ENCODE results near the gene PAIP2B.
A peak's percentile ranks its signal among the peaks of the same experiment; 100 is the strongest.
"Not testable (repeated sequence)": the region's sequence is repeated elsewhere in the genome, so short reads cannot be mapped to it uniquely, and the experiment has no call there.

PAIP2B gene, protein sequence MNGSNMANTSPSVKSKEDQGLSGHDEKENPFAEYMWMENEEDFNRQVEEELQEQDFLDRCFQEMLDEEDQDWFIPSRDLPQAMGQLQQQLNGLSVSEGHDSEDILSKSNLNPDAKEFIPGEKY

DNA sequence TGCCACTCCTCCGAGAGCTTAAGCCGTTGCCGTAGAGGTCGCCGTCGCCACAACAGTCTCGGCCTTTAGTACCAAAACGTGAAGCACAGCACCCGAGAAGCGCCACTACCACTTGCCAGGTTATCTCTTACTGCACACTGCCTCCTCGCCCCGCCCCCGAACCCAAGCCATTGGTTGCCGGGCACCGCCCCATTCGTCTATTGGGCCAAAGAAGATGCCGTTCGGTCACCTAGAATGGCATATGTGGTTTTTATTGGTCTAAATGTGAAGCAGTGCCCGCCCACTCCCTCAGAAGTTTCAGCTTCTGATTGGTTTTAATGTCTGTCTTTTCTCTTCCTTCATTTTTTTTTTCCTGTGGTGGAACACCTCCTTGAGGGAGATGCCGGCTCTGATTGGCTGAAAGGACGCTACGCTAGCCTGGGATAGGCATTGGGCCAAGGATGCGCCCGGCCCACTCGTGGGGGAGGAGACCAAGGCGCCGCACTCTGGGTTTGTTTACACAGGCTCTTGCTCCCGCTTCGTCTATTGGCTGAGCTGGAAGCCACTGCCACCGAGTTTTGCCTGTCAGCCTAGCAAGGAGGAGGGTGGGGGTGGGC, at the start of gene PAIP2B:
Gene PAIP2B (minus strand): TSS at position 139 of the 596 bp plus-strand sequence. CDS start 24,514 bp downstream, outside the sequence.
- DNase-seq (ENCODE audit: low spot score): peak; percentile 95

- DNase-seq (ENCODE audit: low spot score): no peak
Measured at GRCh38 chr2:71275939-71276310, 49.0 kb upstream of the PAIP2B start.

DNA sequence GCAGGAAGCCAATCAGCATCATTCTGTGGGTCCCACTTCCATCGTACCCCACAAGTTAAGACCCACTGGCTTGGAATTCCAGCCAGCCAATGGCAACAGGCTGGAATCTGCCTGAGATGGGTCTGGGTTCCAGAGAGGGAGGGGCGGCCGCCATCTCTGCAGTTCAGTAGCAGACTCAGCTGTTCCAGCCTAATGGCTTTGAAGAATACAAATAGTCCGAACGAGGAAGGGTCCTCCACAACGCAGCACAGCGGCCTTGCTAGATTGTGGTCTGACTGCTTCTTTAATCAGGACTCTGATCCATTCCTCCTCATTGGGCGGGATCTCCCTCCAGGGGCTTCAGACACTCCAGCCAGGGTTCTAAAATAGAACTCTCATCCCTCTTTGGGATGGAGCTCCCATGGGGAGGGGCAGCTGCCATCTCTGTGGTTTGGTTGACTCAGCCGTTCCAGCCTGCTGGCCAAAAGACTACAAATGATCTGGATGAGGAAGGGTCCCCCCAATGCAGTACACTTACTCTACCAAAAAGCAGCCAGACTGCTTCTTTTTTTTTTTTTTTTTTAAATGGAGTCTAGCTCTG, 42.7 kb upstream of the PAIP2B start:
- no peak for DNase-seq (ENCODE audit: low spot score)

GRCh38 chr2:71263386-71263785, 36.5 kb upstream of the PAIP2B start:
- DNase-seq (ENCODE audit: low spot score): no peak

GRCh38 chr2:71261534-71261933, 34.6 kb upstream of the PAIP2B start:
- DNase-seq (ENCODE audit: low spot score): no peak

GRCh38 chr2:71256421-71256820, 29.5 kb upstream of the PAIP2B start:
- peak; percentile 92 for DNase-seq (ENCODE audit: low spot score)

- no peak for DNase-seq (ENCODE audit: low spot score)
Measured at GRCh38 chr2:71254776-71255175, 27.9 kb upstream of the PAIP2B start.

- DNase-seq (ENCODE audit: low spot score): no peak
Measured at GRCh38 chr2:71254078-71254477, 27.2 kb upstream of the PAIP2B start.

DNA sequence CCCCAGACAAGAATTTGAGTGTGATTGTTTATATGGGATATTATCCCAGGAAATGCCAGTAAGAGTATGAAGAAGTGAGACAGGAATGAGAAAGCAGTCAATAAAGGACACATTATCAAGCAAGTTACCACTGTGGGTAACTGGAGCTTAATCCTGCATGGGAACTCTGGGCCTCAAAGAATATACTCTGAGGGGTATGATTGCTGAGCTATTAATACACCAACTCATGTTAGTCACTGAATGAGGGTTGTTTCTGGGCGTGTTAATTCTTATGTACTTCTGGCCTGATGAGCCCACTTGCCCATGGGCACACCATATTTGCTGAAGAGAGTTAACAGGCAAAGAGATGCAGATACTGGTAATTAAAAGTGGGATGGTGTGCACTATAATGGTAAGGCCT, 26.6 kb upstream of the PAIP2B start:
- DNase-seq (ENCODE audit: low spot score): no peak

DNA sequence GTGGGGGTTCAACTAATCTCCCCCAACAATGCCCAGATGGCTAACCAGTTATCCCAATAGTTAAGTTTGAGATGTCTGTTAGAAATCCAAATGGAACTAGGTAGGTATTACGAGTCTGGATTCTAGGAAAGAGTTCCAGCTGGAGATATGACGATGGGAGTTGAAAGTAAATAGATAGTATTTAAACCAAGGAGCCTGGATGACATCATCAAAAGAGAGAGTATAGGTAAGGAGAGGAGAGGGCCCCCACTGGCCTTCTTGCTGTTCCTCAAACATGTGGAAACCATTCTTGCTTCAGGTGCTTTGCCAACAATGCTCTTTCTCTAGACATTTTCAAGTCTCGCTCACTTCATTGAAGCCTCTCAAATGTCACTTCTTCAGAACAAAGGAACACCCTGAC, 26.0 kb upstream of the PAIP2B start:
- DNase-seq (ENCODE audit: low spot score): no peak

- DNase-seq (ENCODE audit: low spot score): no peak
Measured at GRCh38 chr2:71250935-71251334, 24.0 kb upstream of the PAIP2B start.

- DNase-seq (ENCODE audit: low spot score): no peak
Measured at GRCh38 chr2:71244302-71244660, 17.4 kb upstream of the PAIP2B start.

DNA sequence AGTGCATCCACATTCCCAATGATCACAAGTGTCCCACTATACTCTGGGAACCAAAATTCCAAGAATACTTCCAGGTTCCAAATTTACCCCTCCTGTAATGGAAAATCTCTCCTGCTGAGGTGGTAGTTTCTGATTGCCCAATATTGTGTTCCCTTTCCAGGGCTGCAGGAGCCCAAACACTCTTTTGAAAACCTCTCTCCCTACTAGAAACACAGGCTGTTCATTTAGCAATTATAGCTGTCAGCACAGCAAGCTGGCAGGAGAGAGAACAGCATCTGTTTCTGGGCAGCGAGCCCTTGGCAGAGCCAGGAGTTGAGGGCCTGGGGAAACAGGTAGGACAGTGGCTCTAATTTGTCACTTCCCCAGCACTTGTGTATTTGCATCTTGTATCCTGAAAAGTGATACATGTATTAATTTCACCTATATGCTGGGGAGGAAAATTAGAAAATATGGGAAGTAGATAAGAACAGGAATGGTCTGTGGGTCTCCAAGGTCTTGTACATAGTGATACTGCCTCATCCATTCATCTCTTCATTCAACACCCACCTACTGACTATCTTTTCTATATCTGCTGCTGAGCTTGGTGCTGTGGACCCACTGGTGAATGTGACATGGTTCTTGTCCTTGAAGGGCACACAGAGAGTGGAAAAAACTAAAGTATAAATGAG, 16.9 kb upstream of the PAIP2B start:
- no peak for DNase-seq (ENCODE audit: low spot score)

DNA sequence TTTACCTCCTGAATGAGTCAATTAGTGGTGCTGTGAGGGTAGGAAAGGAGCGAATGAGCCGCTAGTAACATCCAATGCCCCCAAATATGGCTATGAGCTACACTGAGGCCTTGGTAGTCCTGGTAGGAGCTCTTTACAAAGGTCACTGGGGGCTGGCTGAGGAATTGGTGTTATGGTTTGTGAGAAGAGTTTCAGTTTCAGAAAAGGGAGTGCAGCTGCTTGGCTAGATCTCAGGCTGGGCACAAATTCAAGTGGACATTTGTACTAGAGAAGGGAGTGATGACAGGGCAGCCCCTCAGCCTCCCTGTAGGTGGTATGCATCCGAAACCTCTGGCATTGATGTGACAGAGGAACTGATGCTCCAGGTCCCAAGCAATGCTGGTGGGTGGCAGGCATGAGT, 13.9 kb upstream of the PAIP2B start:
- no peak for DNase-seq (ENCODE audit: low spot score)

- DNase-seq (ENCODE audit: low spot score): no peak
Measured at GRCh38 chr2:71238089-71238488, 11.2 kb upstream of the PAIP2B start.

GRCh38 chr2:71235930-71236587, 9.2 kb upstream of the PAIP2B start:
- DNase-seq (ENCODE audit: low spot score): no peak

DNA sequence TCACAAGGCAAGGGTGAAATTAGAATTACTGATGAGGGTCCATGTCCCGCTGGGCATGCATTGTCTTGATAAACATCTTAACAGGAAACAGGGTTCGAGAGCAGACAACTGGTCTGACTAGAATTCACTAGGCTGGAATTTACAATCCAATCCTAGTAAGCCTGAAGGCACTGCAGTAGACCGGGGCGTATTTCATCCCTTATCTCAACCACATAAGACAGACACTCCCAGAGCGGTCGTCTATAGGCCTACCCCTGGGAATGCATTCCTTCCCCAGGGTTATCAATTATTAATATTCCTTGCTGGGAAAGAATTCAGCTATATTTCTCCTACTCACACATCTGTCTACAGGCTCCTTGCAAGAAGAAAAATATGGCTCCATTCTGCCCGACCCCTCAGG, 6.2 kb upstream of the PAIP2B start:
- DNase-seq (ENCODE audit: low spot score): not testable (repeated sequence)

GRCh38 chr2:71226096-71226964, 573 bp downstream of the PAIP2B start:
- no peak for DNase-seq (ENCODE audit: low spot score)

- DNase-seq (ENCODE audit: low spot score): no peak
Measured at GRCh38 chr2:71224935-71225334, 2.0 kb downstream of the PAIP2B start.

GRCh38 chr2:71224457-71224856, 2.4 kb downstream of the PAIP2B start:
- DNase-seq (ENCODE audit: low spot score): no peak

DNA sequence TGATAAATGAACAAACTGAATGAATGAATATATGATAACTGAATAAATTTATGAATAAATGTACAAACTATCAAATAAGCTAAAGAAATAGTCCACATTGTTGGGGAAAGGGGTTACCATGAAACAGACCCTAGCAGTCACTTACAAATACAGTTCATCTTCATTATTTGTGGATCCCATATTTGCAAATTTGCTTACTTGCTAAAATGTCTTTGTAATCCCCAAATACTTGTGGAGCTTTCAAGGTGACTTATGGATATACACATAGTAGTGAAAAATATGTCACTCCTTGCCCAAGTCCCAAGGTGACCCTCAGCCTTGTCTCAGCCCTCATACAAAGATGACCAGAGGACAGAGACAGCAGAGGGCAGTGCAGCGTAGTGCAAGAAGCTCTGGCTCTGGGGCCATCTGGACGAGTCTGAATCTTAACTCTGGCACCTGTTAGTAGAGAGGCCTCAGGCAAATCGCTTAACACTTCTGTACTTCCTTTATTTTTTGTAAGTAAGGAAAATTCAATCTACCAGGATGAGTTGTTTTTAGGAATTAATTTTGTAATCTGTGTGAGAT, 3.1 kb downstream of the PAIP2B start:
- peak; percentile 47 for DNase-seq (ENCODE audit: low spot score)

DNA sequence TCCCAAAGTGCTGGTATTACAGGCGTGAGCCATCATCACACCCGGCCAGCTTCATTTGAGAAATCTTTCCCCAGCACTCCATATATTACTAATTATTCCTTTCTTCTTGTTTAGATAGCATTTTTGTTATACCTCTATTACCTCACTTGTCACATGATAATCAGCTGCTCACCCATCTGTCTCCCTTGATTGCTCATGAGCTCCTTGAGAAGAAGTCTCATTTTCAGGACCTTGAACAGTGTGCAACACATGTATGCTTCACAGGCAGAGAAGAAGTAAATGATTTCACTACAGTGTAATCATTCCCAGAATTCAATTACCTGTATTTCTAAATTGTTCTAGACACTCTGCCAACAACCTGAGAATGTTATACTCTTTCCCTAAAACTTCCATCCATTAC, 6.2 kb downstream of the PAIP2B start:
- DNase-seq (ENCODE audit: low spot score): no peak

All from COLO829 (cell line).